Measurements from ENCODE around the gene DBET.
A peak's percentile ranks its signal among the peaks of the same experiment; 100 is the strongest.
"Not testable (repeated sequence)": the region's sequence is repeated elsewhere in the genome, so short reads cannot be mapped to it uniquely, and the experiment has no call there.

Gene DBET

GRCh38 chr4:190049378-190050239 is 14.7 kb upstream of the DBET start:
- not testable (repeated sequence) for DNase-seq

- DNase-seq, result not testable (repeated sequence)
These were observed 5.3 kb upstream of the DBET start for GRCh38 chr4:190058997-190059396.

GRCh38 chr4:190064805-190065204 is 503 bp downstream of the DBET start:
- DNase-seq, result not testable (repeated sequence)

GRCh38 chr4:190068351-190068750 is 4.0 kb downstream of the DBET start:
- DNase-seq, result not testable (repeated sequence)

- DNase-seq, result not testable (repeated sequence)
These were observed 28.8 kb downstream of the DBET start for GRCh38 chr4:190093052-190093451.

- DNase-seq, result not testable (repeated sequence)
These were observed 29.7 kb downstream of the DBET start for GRCh38 chr4:190094031-190094430.

- not testable (repeated sequence) for DNase-seq
These were observed 31.0 kb downstream of the DBET start for GRCh38 chr4:190095335-190095734.

- not testable (repeated sequence) for DNase-seq
These were observed 35.3 kb downstream of the DBET start for GRCh38 chr4:190099605-190100004.

- not testable (repeated sequence) for DNase-seq
These were observed 37.2 kb downstream of the DBET start for GRCh38 chr4:190101525-190101924.

- not testable (repeated sequence) for DNase-seq
These were observed 41.9 kb downstream of the DBET start for GRCh38 chr4:190106191-190106590.

- peak; percentile 55 for DNase-seq
These were observed 42.5 kb downstream of the DBET start for GRCh38 chr4:190106611-190107480.

GRCh38 chr4:190107766-190108485 is 43.6 kb downstream of the DBET start:
- not testable (repeated sequence) for DNase-seq

- DNase-seq, result peak; percentile 60
These were observed 44.5 kb downstream of the DBET start for GRCh38 chr4:190108756-190109155.

- DNase-seq, result not testable (repeated sequence)
These were observed 45.2 kb downstream of the DBET start for GRCh38 chr4:190109390-190110011.

GRCh38 chr4:190110033-190110432 is 45.7 kb downstream of the DBET start:
- DNase-seq, result not testable (repeated sequence)

- DNase-seq, result not testable (repeated sequence)
These were observed 46.4 kb downstream of the DBET start for GRCh38 chr4:190110570-190111295.

GRCh38 chr4:190112879-190113278 is 48.6 kb downstream of the DBET start:
- peak; percentile 54 for DNase-seq

- not testable (repeated sequence) for DNase-seq
These were observed 50.7 kb downstream of the DBET start for GRCh38 chr4:190114991-190115390.
